Loucy (cell line): ENCODE data around the gene AGO4.

Experiments used
- CTCF ChIP-seq: fragments of 200-600 bp; sonication (generic); conservative IDR thresholded peaks from 2 replicates; pipeline ENCODE4 v1.5.1; 2014; ENCODE audit warnings: mild to moderate bottlenecking, antibody characterized with exemption, low read length
- EZH2phosphoT487 ChIP-seq: fragments of 200-600 bp; IDR thresholded peaks from 2 replicates; pipeline ENCODE4 v1.6.1; 2018; ENCODE audit warnings: antibody characterized with exemption, mild to moderate bottlenecking, moderate library complexity, borderline replicate concordance

GRCh38 chr1:35797380-35797779 is 10.4 kb upstream of the AGO4 start:
- TF ChIP-seq CTCF (no peak), EZH2phosphoT487 (no peak)
